Common myeloid progenitor, CD34-positive (primary cell): ENCODE results near the gene KIAA0586.

Experiments used
- CTCF ChIA-PET: fragments of 350-600 bp; sonication (Branson Sonifier 250); formaldehyde crosslinking; loops from one replicate; lab custom pipeline; 2021; ENCODE audit warnings: antibody characterized with exemption; lab: Charles Lee
- POLR2A ChIA-PET: fragments of 350-600 bp; sonication (Branson Sonifier 250); formaldehyde crosslinking; loops from one replicate; lab custom pipeline; 2021; ENCODE audit warnings: antibody characterized with exemption; lab: Charles Lee
- DNase-seq, 3 donors: peaks; one replicate each; pipeline versions ENCODE4 v3.0.0 to v3.0.0-alpha.2; 2013
- H3K27ac ChIP-seq, 2 experiments: 1 replicate in 1 of 2; 2 replicates in 1 of 2; pipeline ENCODE4 v1.7.0; 2013; ENCODE audit warnings: inconsistent platforms in 2 of 2, low read length in 2 of 2, mild to moderate bottlenecking in 2 of 2, low read depth in 1 of 2, moderate library complexity in 1 of 2; ENCODE audit not compliant: severe bottlenecking in 2 of 2, insufficient read depth in 1 of 2, poor library complexity in 1 of 2
- H3K27me3 ChIP-seq, 5 experiments: replicated peaks in 2 of 5; 1 replicate in 3 of 5; 2 replicates in 2 of 5; pipeline versions ENCODE4 v1.6.1 to v1.7.0; 2013; ENCODE audit warnings: low read length in 4 of 5, mild to moderate bottlenecking in 2 of 5, moderate library complexity in 2 of 5, inconsistent platforms in 1 of 5; ENCODE audit not compliant: insufficient read depth in 5 of 5, control insufficient read depth in 4 of 5
- H3K36me3 ChIP-seq, 4 experiments: 1 replicate in 2 of 4; 2 replicates in 2 of 4; pipeline versions ENCODE4 v1.6.1 to v1.7.0; 2013; ENCODE audit warnings: low read length in 3 of 4, control low read depth in 1 of 4, mild to moderate bottlenecking in 1 of 4; ENCODE audit not compliant: control insufficient read depth in 4 of 4, insufficient read depth in 4 of 4
- H3K4me1 ChIP-seq, 4 experiments: 1 replicate in 3 of 4; 2 replicates in 1 of 4; pipeline versions ENCODE4 v1.6.1 to v1.7.1; 2013; ENCODE audit warnings: low read length in 3 of 4, mild to moderate bottlenecking in 3 of 4, control low read depth in 1 of 4, inconsistent platforms in 1 of 4, moderate library complexity in 1 of 4; ENCODE audit not compliant: control insufficient read depth in 4 of 4, insufficient read depth in 4 of 4; ENCODE audit errors: control extremely low read depth in 1 of 4
- H3K4me3 ChIP-seq, 7 experiments: 1 replicate in 4 of 7; 2 replicates in 3 of 7; pipeline versions ENCODE4 v1.5.1 to v1.7.0; 2013; ENCODE audit warnings: mild to moderate bottlenecking in 7 of 7, low read length in 6 of 7, moderate library complexity in 6 of 7, inconsistent platforms in 2 of 7, low read depth in 2 of 7, control low read depth in 1 of 7; ENCODE audit not compliant: insufficient read depth in 4 of 7, control insufficient read depth in 1 of 7; ENCODE audit errors: extremely low read depth in 1 of 7
- H3K9me3 ChIP-seq, 5 experiments: 1 replicate in 4 of 5; 2 replicates in 1 of 5; pipeline versions ENCODE4 v1.6.1 to v1.7.1; 2013; ENCODE audit warnings: low read length in 4 of 5, mild to moderate bottlenecking in 2 of 5, inconsistent platforms in 1 of 5, low read depth in 1 of 5, moderate library complexity in 1 of 5; ENCODE audit not compliant: control insufficient read depth in 4 of 5, insufficient read depth in 2 of 5; ENCODE audit errors: control extremely low read depth in 1 of 5
- WGBS: methylation state at CpG from one replicate; pipeline ENCODE4 v1.1.5; 2013; ENCODE audit not compliant: insufficient coverage; 5-methylcytosine and 5-hydroxymethylcytosine counted together

Gene KIAA0586

GRCh38 chr14:58597041-58597440, 169.5 kb downstream of the KIAA0586 start:
- ChIA-PET POLR2A (no interaction called here), CTCF (interaction anchor here (1.1 to 1.5 kb wide), 2 partner anchors 17 to 39 kb away, joined by 3 to 4 read pairs; no protein-coding TSS in a partner anchor)
- Histone ChIP-seq H3K27me3 (no peaks in the 10 kb centered on the region), H3K4me3 (no peak overlapping the region), H3K9me3 (no peaks in the 10 kb centered on the region), H3K4me1 (peaks cover 0 to 3% (median 0%) of the 10 kb centered on the region in 4 experiments), H3K36me3 (no peaks in the 10 kb centered on the region), H3K27ac (no peak overlapping the region)
- WGBS, result 100% methylated on average over 2 of the region's 4 CpGs
- no peak for DNase-seq

- no peaks in the 10 kb centered on the region for H3K36me3 ChIP-seq
- 96% methylated on average over 3 of the region's 4 CpGs for WGBS
- H3K27me3 ChIP-seq, result no peaks in the 10 kb centered on the region
- ChIA-PET POLR2A (no interaction called here), CTCF (interaction anchor here (1.5 kb wide), 1 partner anchor 15 kb away, joined by 4 read pairs; no protein-coding TSS in a partner anchor)
- H3K9me3 ChIP-seq, result no peaks in the 10 kb centered on the region
- H3K27ac ChIP-seq, result no peak overlapping the region
- no peak for DNase-seq
- H3K4me1 ChIP-seq, result peaks cover 0 to 3% (median 0%) of the 10 kb centered on the region in 4 experiments
- H3K4me3 ChIP-seq, result no peak overlapping the region
These were observed 170.7 kb downstream of the KIAA0586 start for GRCh38 chr14:58598028-58598803.

DNA sequence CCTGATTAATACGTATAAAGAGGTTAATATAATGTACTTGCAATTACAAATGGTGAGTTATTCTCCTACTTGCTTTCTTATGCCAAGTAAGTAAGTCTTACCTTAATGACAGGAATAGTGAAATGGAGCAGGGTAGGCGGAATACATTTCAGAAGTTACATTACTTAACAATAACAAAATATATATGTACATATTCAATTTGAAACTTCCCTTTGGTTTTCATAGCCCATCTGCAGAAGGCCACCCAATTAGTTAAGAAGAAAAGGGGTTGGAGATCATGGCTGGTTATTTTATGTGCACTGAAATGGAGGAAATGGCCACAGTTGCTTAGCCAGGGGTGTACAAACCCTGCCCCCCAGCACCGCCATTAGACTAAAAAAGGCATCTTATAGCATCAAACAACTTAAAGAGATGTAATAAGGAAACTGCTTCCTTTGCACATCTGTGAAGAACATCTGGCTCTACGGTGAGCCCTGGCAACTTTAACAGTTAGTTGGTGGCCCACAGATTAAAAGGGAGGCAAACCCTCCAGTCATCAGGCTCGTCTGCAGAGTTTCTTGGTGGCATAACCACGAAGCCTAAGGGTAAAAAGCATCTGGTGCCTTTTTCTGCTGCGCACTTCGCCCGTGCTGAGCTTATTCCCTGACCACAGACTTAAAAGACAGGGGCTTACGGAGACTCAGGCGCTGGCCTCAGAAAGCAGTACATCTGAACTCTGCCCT, 171.4 kb downstream of the KIAA0586 start:
- DNase-seq, result no peak
- Histone ChIP-seq H3K9me3 (no peaks in the 10 kb centered on the region), H3K36me3 (no peaks in the 10 kb centered on the region), H3K4me1 (peaks cover 0 to 3% (median 0%) of the 10 kb centered on the region in 4 experiments), H3K4me3 (no peak overlapping the region), H3K27me3 (no peaks in the 10 kb centered on the region), H3K27ac (no peak overlapping the region)
- 92% methylated on average over 6 of the region's 11 CpGs for WGBS
- ChIA-PET POLR2A (no interaction called here), CTCF (interaction anchor here (0.6 to 1.5 kb wide), 2 partner anchors 12 to 15 kb away, joined by 3 to 4 read pairs; no protein-coding TSS in a partner anchor)

GRCh38 chr14:58599707-58600106, 172.2 kb downstream of the KIAA0586 start:
- H3K36me3 ChIP-seq, result no peaks in the 10 kb centered on the region
- no peaks in the 10 kb centered on the region for H3K9me3 ChIP-seq
- WGBS, result 86% methylated on average over 1 of the region's 2 CpGs
- H3K27me3 ChIP-seq, result no peaks in the 10 kb centered on the region
- peaks cover 0 to 3% (median 0%) of the 10 kb centered on the region in 4 experiments for H3K4me1 ChIP-seq
- CTCF ChIA-PET, result interaction anchor here (0.6 kb wide), 1 partner anchor 12 kb away, joined by 3 read pairs; no protein-coding TSS in a partner anchor
- POLR2A ChIA-PET, result no interaction called here
- no peak overlapping the region for H3K4me3 ChIP-seq
- DNase-seq, result no peak
- H3K27ac ChIP-seq, result no peak overlapping the region
